KOPT-K1 (cell line): ENCODE data around the gene GNAS-AS1.

ENCODE experiments used
- H3K27ac ChIP-seq: fragments of 200-600 bp; sonication (generic); 2 replicates; pipeline ENCODE4 v1.5.1; 2016; ENCODE audit warnings: antibody characterized with exemption, mild to moderate bottlenecking, low read depth, low read length; ENCODE audit not compliant: poor library complexity, severe bottlenecking
- H3K36me3 ChIP-seq: fragments of 200-600 bp; sonication (generic); 2 replicates; pipeline ENCODE4 v1.5.1; 2017; ENCODE audit warnings: antibody characterized with exemption, mild to moderate bottlenecking, low read length, moderate library complexity; ENCODE audit not compliant: insufficient read depth
- H3K9me3 ChIP-seq: fragments of 200-600 bp; sonication (generic); 2 replicates; pipeline ENCODE4 v1.5.1; 2017; ENCODE audit warnings: antibody characterized with exemption, low read length, mild to moderate bottlenecking; ENCODE audit not compliant: insufficient read depth, poor library complexity, severe bottlenecking

Gene GNAS-AS1

GRCh38 chr20:58854638-58855471 lies 4.2 kb upstream of the GNAS-AS1 start:
- Histone ChIP-seq H3K27ac (no peak overlapping the region), H3K9me3 (peaks cover 39% of the 10 kb centered on the region), H3K36me3 (no peaks in the 10 kb centered on the region)

- Histone ChIP-seq H3K9me3 (peaks cover 39% of the 10 kb centered on the region), H3K36me3 (no peaks in the 10 kb centered on the region), H3K27ac (no peak overlapping the region)
Measured at GRCh38 chr20:58853976-58854637, 3.4 kb upstream of the GNAS-AS1 start.

- H3K27ac ChIP-seq, result no peak overlapping the region
- H3K9me3 ChIP-seq, result peaks cover 39% of the 10 kb centered on the region
- H3K36me3 ChIP-seq, result no peaks in the 10 kb centered on the region
Measured at GRCh38 chr20:58853466-58853865, 2.8 kb upstream of the GNAS-AS1 start.

- H3K9me3 ChIP-seq, result peaks cover 39% of the 10 kb centered on the region
- H3K27ac ChIP-seq, result no peak within 1 kb of the TSS
- no peaks in the 10 kb centered on the region for H3K36me3 ChIP-seq
Measured at GRCh38 chr20:58852543-58853271, 2.0 kb upstream of the GNAS-AS1 start, which contains the start of gene GNAS. Gene GNAS (plus strand): TSS chr20:58852716.

- Histone ChIP-seq H3K36me3 (no peaks in the 10 kb centered on the region), H3K9me3 (peaks cover 39% of the 10 kb centered on the region), H3K27ac (no peak overlapping the region)
Measured at GRCh38 chr20:58851969-58852458, 1.3 kb upstream of the GNAS-AS1 start.

- H3K36me3 ChIP-seq, result no peaks in the 10 kb centered on the region
- peaks cover 39% of the 10 kb centered on the region for H3K9me3 ChIP-seq
- H3K27ac ChIP-seq, result no peak overlapping the region
Measured at GRCh38 chr20:58851221-58851968, 693 bp upstream of the GNAS-AS1 start.

- Histone ChIP-seq H3K36me3 (no peaks in the 10 kb centered on the region), H3K27ac (no peak overlapping the region), H3K9me3 (peaks cover 23% of the 10 kb centered on the region)
Measured at GRCh38 chr20:58847463-58847862, 3.2 kb downstream of the GNAS-AS1 start.

GRCh38 chr20:58845706-58846105 lies 5.0 kb downstream of the GNAS-AS1 start:
- Histone ChIP-seq H3K9me3 (peaks cover 5% of the 10 kb centered on the region), H3K27ac (no peak overlapping the region), H3K36me3 (no peaks in the 10 kb centered on the region)

GRCh38 chr20:58843128-58843556 lies 7.6 kb downstream of the GNAS-AS1 start:
- Histone ChIP-seq H3K27ac (no peak overlapping the region), H3K36me3 (no peaks in the 10 kb centered on the region), H3K9me3 (no peaks in the 10 kb centered on the region)

GRCh38 chr20:58842276-58842675 lies 8.4 kb downstream of the GNAS-AS1 start:
- no peak overlapping the region for H3K27ac ChIP-seq
- no peaks in the 10 kb centered on the region for H3K36me3 ChIP-seq

GRCh38 chr20:58841539-58842264 lies 9.0 kb downstream of the GNAS-AS1 start:
- no peaks in the 10 kb centered on the region for H3K9me3 ChIP-seq
- no peak overlapping the region for H3K27ac ChIP-seq
- no peaks in the 10 kb centered on the region for H3K36me3 ChIP-seq

More at GRCh38 chr20:58842276-58842675, 8.4 kb downstream of the GNAS-AS1 start:
- H3K9me3 ChIP-seq, result no peaks in the 10 kb centered on the region

GRCh38 chr20:58840816-58841538 lies 9.7 kb downstream of the GNAS-AS1 start:
- H3K9me3 ChIP-seq, result no peaks in the 10 kb centered on the region
- no peak overlapping the region for H3K27ac ChIP-seq
- no peaks in the 10 kb centered on the region for H3K36me3 ChIP-seq

- H3K36me3 ChIP-seq, result no peaks in the 10 kb centered on the region
Measured at GRCh38 chr20:58839991-58840747, 10.5 kb downstream of the GNAS-AS1 start.

More at GRCh38 chr20:58839991-58840747, 10.5 kb downstream of the GNAS-AS1 start:
- H3K9me3 ChIP-seq, result no peaks in the 10 kb centered on the region
- H3K27ac ChIP-seq, result no peak overlapping the region
